Stimulated activated CD8-positive, alpha-beta memory T cell treated with anti-CD3 and anti-CD28 coated beads, Interleukin-12 subunit alpha, Interleukin-12 subunit beta, amount 100 ng/mL, for 24 hours (primary cell): ENCODE results near the gene ASCC1.
"Not testable (repeated sequence)": the region's sequence is repeated elsewhere in the genome, so short reads cannot be mapped to it uniquely, and the experiment has no call there.

ENCODE experiments used
- DNase-seq: peaks from one replicate; pipeline ENCODE4 v3.0.0-alpha.2; 2020; ENCODE audit errors: extremely low read depth

The ASCC1 gene

DNA sequence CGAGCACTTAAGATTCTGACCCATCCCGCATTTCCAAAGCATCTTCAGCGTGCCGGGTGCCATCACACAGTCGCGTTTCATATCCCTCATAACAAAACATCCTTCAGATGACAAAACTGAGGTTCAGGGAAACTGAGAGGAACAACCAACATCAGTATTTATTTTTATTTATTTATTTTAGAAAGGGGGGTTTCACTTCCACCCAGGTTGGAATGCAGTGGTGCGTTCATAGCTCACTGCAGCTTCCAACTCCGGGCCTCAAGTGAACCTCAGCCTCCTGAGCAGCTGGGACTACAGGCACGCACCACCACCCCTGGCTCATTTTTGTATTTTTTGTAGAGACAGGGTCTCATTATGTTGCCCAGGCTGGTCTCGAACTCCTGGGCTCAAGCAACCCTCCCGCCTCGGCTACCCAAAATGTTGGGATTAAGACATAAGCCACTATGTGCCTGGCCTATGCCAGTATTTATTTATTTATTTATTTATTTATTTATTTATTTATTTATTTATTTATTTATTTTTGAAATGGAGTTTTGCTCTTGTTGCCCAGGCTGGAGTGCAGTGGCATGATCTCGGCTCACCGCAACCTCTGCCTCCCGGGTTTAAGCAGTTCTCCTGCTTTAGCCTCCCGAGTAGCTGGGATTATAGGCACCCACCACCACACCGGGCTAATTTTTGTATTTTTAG, 33.2 kb upstream of the ASCC1 start:
- DNase-seq, result not testable (repeated sequence)

DNA sequence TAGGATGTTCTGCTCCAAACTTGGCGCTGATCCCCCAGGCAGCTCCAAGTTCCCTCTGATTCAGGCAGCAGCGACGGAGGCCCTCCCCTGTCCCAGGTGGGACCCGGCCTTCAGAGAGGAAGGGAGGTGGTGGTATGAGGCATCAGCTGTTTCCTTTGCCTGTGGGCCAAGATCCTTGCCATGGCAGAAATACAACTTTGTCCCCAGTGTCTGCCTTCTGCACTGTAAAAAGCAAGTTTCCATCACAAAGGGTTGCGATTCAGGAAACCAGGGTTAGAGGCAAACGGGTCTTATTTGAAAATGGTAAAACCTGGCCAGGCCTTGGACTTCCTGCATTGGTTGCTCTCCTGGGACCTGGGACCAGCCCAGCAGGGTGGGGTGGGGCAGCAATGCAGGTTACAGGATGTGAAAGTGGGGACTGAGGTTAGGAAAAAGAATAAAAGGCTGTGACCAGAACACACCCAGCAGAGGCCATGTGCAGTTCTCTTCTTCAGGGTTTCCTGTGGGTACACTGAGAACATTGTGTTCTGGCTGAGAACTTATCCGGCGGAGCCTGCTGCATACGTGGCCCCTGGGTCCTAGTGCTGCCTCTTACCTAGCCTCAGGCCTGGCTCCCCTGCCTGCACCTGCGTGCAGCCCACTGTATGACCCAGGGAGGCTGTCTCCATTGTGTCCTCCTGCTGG, 32.5 kb upstream of the ASCC1 start:
- no peak for DNase-seq

- DNase-seq, result no peak
These were observed 30.0 kb upstream of the ASCC1 start for GRCh38 chr10:72245949-72246525.

- DNase-seq, result no peak
These were observed 28.5 kb upstream of the ASCC1 start for GRCh38 chr10:72244573-72245038.

DNA sequence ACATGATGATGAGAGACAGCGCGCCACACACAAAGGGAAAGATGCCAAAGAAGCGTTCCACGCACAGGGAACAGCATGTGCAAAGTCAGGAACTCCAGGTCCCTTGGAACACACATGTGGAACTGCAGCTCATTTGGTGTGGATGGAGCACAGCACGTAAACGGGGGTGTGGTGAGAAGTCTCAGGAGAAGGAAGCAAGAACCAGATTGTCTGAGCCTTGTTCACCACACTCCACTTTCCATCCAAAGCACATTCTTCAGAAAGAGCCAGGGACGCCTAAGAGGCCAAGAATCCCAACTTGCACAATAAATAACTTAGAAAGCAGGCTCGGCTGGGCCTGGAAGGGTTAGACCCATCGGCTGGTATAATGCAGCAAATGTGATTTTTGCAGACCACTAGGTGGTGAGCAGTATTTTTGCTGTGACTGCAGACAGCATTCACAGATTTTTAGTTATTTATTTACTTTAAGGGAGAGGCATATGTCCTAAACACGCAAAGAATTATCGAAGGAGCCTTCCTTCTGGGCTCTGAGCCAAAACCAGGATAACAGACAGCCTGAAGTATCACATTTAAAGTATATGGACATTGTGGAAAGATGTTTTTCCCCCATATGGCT, 27.9 kb upstream of the ASCC1 start:
- DNase-seq, result no peak

DNA sequence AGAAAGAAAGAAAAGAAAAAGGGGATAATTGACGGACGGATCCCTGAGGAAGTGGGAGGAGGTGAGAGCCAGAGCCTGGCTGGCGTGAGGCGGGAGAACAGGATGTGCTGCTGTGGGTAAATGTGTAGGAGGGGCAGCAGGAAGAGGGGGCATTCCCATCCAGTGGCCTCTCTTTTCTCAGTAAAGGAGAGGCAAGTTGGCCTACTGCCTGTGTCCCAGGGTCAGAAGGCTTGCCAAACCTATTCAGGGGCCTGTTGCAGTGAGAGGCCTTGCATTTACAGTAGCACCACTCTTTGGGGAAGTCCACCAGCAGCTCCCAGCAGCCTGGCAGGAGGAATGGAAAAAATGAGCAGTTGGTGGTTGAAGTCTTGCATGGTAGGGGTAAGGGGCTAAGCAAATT, 26.6 kb upstream of the ASCC1 start:
- no peak for DNase-seq

DNA sequence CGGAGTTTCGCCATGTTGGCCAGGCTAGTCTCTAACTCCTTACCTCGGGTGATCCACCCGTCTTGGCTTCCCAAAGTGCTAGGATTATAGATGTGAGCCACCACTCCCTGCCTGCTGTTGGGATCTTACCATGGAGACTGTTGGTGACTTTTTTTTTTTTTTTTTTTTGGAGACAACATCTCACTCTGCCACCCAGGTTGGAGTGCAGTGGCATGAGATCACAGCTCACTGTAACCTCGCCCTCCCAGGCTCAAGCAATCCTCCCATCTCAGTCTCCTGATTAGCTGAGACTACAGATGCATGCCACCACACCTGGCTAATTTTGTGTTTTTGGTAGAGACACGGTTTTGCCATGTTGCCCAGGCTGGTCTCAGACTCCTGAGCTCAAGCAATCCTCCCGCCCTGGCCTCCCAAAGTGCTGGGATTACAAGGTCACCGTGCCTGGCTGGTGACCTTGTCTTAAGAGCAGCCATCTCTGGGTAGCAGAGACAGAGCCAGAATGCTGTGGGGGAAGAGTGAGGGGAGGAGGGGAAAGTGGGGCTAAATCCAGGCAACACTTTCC, 25.7 kb upstream of the ASCC1 start:
- DNase-seq, result no peak

DNA sequence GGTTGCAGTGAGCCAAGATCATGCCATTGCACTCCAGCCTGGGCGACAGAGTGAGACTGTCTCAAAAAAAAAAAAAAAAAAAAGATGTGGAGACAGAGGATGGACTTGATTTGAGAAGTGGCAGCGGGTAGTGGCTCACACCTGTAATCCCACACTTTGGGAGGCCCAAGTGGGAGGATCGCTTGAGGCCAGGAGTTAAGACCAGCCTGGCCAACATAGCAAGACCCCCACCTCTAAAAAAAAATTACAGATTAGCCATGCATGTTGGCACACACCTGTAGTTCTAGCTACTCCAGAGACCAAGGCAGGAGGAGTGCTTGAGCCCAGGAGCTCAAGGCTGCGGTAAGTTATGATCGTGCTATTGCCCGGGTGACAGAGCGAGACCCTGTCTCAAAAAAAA, 24.3 kb upstream of the ASCC1 start:
- DNase-seq, result no peak

DNA sequence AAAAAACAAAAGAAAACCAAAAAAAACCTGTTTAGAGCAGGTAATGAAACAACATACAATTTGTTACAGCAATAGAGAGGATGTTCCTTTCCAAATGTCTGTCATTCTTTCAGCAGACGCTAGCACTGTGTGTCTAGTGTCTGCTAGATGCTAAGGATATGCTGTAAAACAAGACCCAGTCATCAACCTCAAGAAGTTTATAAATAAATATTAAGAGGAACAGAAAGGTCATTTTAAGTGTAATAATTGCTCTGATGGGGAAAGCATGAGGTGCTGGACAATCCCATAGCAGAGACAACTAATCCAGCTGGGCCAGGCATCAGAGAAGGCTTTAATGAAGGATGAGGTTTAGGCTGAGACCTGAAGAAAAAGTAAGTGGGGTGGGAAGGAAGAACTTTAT, 23.3 kb upstream of the ASCC1 start:
- DNase-seq, result no peak

- no peak for DNase-seq
These were observed 22.5 kb upstream of the ASCC1 start for GRCh38 chr10:72238392-72239175.

GRCh38 chr10:72235544-72236279, 19.6 kb upstream of the ASCC1 start:
- DNase-seq, result no peak

DNA sequence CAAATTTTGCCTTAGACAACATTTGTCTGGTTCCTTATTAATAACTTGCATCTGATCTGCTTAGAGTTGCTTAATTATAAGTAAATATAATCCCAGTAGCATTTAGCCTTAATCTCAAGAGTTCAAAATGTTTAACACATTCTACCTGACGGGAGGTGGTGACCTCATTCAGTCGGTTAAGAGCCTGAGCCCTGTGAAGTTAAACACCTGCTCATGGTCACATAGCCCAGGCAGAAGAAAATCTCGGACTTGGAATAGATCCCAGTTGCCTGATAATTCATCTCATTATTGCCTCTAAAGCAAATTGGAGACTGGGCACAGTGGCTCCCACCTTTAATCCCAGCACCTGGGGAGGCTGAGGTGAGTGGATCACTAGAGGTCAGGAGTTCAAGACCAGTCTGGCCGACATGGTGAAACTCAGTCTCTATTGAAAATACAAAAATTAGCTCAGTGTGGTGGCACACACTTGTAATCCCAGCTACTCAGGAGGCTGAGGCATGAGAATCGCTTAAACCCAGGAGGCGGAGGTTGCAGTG, 18.6 kb upstream of the ASCC1 start:
- no peak for DNase-seq

- DNase-seq, result no peak
These were observed 17.5 kb upstream of the ASCC1 start for GRCh38 chr10:72233621-72234020.

DNA sequence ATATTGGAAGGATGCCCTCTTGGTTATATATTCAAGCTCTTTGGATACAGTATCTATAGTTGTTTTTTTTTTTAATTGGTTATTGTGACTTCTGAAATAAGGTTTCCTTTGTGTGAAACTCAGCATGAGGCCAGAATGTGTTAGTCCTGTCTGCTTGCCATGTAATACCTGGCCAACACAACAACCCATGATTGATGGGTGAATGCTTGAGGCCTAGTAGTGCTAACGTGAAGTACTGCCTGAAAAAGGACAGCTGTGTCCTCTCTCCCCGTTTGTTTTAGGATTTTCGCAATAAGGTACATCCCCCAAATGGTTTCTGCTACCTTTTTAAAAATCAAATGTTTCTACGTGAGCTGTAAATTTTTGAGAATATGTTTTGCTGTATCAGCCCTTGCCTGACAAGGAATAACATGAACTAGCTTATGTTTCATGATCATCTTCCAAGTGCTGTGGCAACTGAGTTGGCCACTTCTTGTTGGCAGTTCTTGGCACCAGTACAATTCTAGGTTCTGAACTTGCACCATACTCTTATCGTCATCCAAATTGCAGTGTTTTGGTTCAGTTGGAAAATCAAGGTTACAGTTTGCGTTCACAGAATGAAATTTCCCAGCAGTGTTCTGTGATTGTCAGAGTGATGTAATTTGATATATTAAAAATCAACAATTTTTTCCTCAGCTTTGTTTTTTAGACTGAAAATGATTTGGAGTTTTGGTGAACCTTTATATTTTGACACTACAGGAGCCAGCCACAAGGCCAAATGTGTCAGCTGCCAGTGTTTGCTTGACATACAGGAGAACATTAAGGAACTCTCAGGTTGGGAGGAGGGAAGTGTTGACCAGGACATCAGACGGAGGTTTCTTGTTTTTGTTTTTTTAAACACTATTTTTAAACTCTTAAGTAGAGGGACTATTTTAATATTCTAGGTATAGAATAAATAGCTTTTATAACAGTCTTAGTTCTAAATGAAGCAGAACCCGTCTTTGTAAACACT, 13.5 kb upstream of the ASCC1 start:
- no peak for DNase-seq

DNA sequence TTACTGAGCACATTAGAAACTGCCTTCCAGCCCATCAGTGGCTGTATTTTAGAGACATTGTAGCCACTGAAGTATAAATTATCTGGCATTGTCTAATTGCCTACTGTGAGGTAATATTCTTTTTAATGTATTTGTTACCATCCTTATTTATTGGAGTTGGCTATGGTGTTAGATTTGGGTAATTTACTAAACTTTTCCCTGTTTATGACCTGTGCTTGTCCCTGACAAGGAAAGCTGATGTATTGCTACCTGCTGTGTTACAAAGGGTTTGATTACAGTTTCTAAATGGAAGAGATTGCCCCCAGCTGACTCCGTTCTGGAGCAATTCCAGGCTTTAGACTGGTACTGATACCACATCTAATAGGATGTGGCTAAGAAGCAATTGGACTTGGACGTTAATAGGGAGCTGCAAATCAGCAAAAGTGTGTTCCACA, 12.3 kb upstream of the ASCC1 start:
- DNase-seq, result no peak

GRCh38 chr10:72227826-72228225, 11.8 kb upstream of the ASCC1 start:
- no peak for DNase-seq

GRCh38 chr10:72226418-72227027, 10.4 kb upstream of the ASCC1 start:
- DNase-seq, result no peak

- DNase-seq, result not testable (repeated sequence)
These were observed 8.1 kb upstream of the ASCC1 start for GRCh38 chr10:72224191-72224590.

DNA sequence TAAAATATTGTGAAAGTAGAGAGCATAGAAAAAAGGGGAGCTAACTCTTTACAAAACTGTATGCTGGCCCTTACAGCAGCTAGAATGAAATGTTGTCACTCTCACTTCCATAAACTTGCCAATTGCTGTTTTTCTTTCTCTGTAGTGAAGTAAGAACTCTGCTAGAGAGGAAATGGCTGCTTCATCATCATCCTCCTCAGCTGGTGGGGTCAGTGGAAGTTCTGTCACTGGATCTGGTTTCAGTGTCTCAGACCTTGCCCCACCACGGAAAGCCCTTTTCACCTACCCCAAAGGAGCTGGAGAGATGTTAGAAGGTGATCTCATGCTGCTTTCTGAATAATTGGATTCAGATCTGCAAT, 7.6 kb upstream of the ASCC1 start:
- no peak for DNase-seq
